DOHH2 (cell line): ENCODE measurements around the gene TENT5D.

Experiments used
- H3F3A ChIP-seq: fragments of 200-600 bp; sonication (generic), shearing (Covaris generic); 2 replicates; pipeline ENCODE4 v1.6.0; 2016; ENCODE audit warnings: antibody characterized with exemption, mild to moderate bottlenecking; ENCODE audit not compliant: control insufficient read depth, insufficient read depth
- H3K27ac ChIP-seq: fragments of 200-600 bp; sonication (generic); 2 replicates; pipeline ENCODE4 v1.5.1; 2014; ENCODE audit warnings: low read depth, mild to moderate bottlenecking, low read length, moderate library complexity
- H3K27me3 ChIP-seq: fragments of 200-600 bp; sonication (generic); 2 replicates; pipeline ENCODE4 v1.6.1; 2014; ENCODE audit warnings: mild to moderate bottlenecking, low read length, mixed read lengths; ENCODE audit not compliant: control insufficient read depth
- H3K36me3 ChIP-seq: fragments of 200-600 bp; sonication (generic); 2 replicates; pipeline ENCODE4 v1.6.1; 2014; ENCODE audit warnings: mild to moderate bottlenecking, low read length, moderate library complexity, mixed read lengths; ENCODE audit not compliant: control insufficient read depth
- H3K4me1 ChIP-seq: fragments of 200-600 bp; sonication (generic); 2 replicates; pipeline ENCODE4 v1.6.1; 2014; ENCODE audit warnings: mild to moderate bottlenecking, low read length, mixed read lengths; ENCODE audit not compliant: control insufficient read depth
- H3K4me2 ChIP-seq: fragments of 200-600 bp; sonication (generic); 2 replicates; pipeline ENCODE4 v1.6.0; 2014; ENCODE audit warnings: mild to moderate bottlenecking, low read length, moderate library complexity
- H3K4me3 ChIP-seq: fragments of 200-600 bp; sonication (generic); 2 replicates; pipeline ENCODE4 v1.5.1; 2014; ENCODE audit warnings: mild to moderate bottlenecking, low read length, mixed read lengths
- H3K79me2 ChIP-seq: fragments of 200-600 bp; sonication (generic); 2 replicates; pipeline ENCODE4 v1.6.1; 2014; ENCODE audit warnings: mild to moderate bottlenecking, low read length, mixed read lengths; ENCODE audit not compliant: control insufficient read depth
- H3K9me2 ChIP-seq: fragments of 200-600 bp; sonication (generic); replicated peaks from 2 replicates; pipeline ENCODE4 v1.6.1; 2014; ENCODE audit warnings: mild to moderate bottlenecking, low read length, mixed read lengths; ENCODE audit not compliant: control insufficient read depth
- H3K9me3 ChIP-seq: fragments of 200-600 bp; sonication (generic); 2 replicates; pipeline ENCODE4 v1.6.1; 2014; ENCODE audit warnings: antibody characterized with exemption, low read length, mixed read lengths; ENCODE audit not compliant: control insufficient read depth, insufficient read depth
- H4K20me1 ChIP-seq: fragments of 200-600 bp; sonication (generic); 2 replicates; pipeline ENCODE4 v1.6.0; 2014; ENCODE audit warnings: low read depth, mild to moderate bottlenecking, antibody characterized with exemption, low read length, moderate library complexity; ENCODE audit not compliant: control insufficient read depth, insufficient read depth
- CTCF ChIP-seq: fragments of 200-600 bp; sonication (generic); IDR thresholded peaks from one replicate; pipeline ENCODE4 v1.5.1; 2014; ENCODE audit warnings: antibody characterized with exemption, mild to moderate bottlenecking, low read depth, low read length; ENCODE audit not compliant: poor library complexity, severe bottlenecking
- EZH2phosphoT487 ChIP-seq: fragments of 200-600 bp; sonication (generic); IDR thresholded peaks from 2 replicates; pipeline ENCODE4 v1.6.1; 2017; ENCODE audit warnings: borderline replicate concordance, mild to moderate bottlenecking, antibody characterized with exemption, low read length, moderate library complexity, mixed read lengths

Gene TENT5D

DNA sequence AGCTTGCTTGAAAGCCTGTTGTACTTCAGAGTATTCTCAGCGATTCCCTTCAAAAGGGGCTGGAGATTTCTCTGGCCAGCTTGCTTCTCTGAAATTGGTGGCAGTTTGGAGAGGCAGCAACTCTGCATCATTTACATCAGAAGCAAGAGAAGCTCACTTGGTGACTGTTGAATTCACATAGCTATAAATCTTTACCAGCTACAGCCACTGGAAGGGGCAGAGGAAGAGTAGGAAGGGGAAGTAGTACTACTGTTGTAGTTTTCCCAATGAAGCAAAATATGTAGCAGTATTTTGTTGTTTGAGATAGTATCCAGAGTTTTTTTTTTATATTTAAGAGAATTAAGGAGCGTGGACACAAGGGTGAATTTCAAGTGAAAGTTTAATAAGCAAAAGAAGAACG is 2.8 kb downstream of the TENT5D start:
- H3K9me2 ChIP-seq, result no peaks in the 10 kb centered on the region
- TF ChIP-seq EZH2phosphoT487 (no peak), CTCF (no peak)
- no peak overlapping the region for H3K4me2 ChIP-seq

GRCh38 chrX:80423744-80424143 is 3.5 kb downstream of the TENT5D start:
- H3K36me3 ChIP-seq, result no peaks in the 10 kb centered on the region
- no peak overlapping the region for H3K4me2 ChIP-seq
- no peaks in the 10 kb centered on the region for H3K9me2 ChIP-seq
- H4K20me1 ChIP-seq, result no peaks in the 10 kb centered on the region
- H3K79me2 ChIP-seq, result no peaks in the 10 kb centered on the region
- H3K4me1 ChIP-seq, result no peaks in the 10 kb centered on the region
- no peaks in the 10 kb centered on the region for H3K27me3 ChIP-seq
- no peak overlapping the region for H3K4me3 ChIP-seq
- no peaks in the 10 kb centered on the region for H3K9me3 ChIP-seq
- H3K27ac ChIP-seq, result no peak overlapping the region
- TF ChIP-seq CTCF (no peak), EZH2phosphoT487 (no peak)
- no peaks in the 10 kb centered on the region for H3F3A ChIP-seq

More for the DNA sequence above, 2.8 kb downstream of the TENT5D start:
- Histone ChIP-seq H3K79me2 (no peaks in the 10 kb centered on the region), H3K4me3 (no peak overlapping the region), H3K27ac (no peak overlapping the region), H3K4me1 (no peaks in the 10 kb centered on the region), H3K27me3 (no peaks in the 10 kb centered on the region), H3K9me3 (no peaks in the 10 kb centered on the region), H3F3A (no peaks in the 10 kb centered on the region), H3K36me3 (no peaks in the 10 kb centered on the region), H4K20me1 (no peaks in the 10 kb centered on the region)

DNA sequence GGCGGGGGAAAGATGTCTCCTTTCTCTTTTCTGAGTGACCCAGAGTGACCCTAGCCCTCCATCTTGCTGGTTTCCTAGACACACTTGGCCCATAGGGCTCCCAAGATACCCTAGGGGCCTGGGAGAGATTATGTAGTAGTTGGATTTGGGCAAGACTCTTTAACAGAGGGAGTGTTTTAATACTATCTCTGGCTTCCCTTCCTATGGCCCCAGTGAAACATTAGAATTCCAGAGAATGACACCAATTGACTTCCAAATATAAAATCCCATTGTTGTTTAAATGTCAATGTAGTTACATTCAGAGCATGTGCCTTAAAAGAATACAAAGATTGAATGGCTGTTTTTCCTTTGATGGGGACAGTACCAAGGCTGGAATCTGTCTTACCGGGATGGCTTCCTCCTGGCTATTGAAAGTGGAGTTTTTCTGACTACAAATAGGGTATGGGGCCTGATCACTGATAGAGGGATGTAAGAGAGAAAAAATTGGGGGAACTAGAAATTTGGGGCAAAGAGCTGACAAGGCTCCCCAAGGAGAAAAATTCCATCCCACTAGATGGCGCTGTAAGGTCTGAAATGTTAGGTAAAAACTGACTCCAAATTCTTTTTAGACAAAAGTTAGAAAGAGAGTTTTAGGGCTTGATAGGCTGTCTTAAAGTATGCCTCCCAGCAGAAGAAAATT is 10.7 kb downstream of the TENT5D start:
- no peaks in the 10 kb centered on the region for H4K20me1 ChIP-seq
- H3K27ac ChIP-seq, result no peak overlapping the region
- no peaks in the 10 kb centered on the region for H3F3A ChIP-seq
- H3K9me3 ChIP-seq, result no peaks in the 10 kb centered on the region
- no peaks in the 10 kb centered on the region for H3K79me2 ChIP-seq
- H3K4me1 ChIP-seq, result no peaks in the 10 kb centered on the region
- TF ChIP-seq CTCF (peak; percentile 45), EZH2phosphoT487 (no peak)
- no peaks in the 10 kb centered on the region for H3K36me3 ChIP-seq
- H3K27me3 ChIP-seq, result no peaks in the 10 kb centered on the region
- no peak overlapping the region for H3K4me3 ChIP-seq
- no peaks in the 10 kb centered on the region for H3K9me2 ChIP-seq
- no peak overlapping the region for H3K4me2 ChIP-seq
